ENCODE results near the gene ITIH4. TPM values are rescaled to one million over a fixed set of nuclear protein-coding genes. Genes with fewer than 3 reads are reported as not detected.

ITIH4 gene
- polyA plus RNA-seq, 3 donors, result 0.59 to 47.7 TPM; not detected in 1

DNA sequence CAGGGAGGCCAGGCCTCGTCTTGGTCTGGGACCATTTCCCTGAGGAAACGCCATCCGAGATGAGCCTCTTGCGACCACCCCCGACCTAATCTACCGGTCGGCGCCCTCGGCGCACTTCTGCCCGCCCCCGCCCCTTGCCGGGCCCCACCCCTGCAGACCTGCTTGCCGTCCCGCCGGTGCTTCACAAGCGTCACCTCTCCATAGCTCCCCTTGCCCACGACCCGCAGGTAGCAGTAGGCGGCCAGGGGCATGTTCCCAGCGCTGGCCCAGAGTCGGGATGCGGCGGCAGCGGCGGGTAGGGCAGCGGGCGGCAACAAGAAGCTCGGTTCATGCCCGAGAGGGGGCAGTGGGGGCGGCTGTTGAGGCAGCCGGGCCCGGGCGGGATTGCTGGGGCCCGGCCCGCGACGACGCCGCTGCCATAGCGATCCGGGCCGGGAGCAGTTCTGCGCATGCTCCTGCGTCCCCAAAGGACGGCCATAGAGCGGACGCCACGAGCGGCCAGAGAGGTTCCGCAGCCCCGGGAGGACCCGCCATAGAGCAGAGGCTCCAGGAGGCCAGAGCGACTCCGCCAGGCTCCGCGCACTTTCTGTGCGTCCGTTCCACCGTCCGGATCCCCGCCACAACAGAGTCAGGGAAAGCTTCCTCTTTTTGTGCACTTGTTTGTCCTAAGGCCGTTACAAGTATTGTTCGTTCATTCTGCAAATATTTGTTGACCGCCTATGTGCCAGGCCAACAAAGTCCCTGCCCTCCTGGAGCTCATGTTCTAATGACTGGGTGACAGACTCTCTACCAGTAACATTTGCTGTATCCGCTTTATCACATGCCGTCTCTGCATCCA lies 59.8 kb downstream of the ITIH4 start, which contains the start of gene NEK4:
NEK4 (minus strand) TSS at position 445 of the 838 bp plus-strand sequence; CDS start at position 251, 194 bp downstream.
- peak within 1 kb of the TSS; percentile 60 to 85 (median 67) for H3K4me3 ChIP-seq (replicated peaks in 1 of 3; ENCODE audit: low read depth in 2 of 3, low read length in 3 of 3)
- intact Hi-C loops (cut with micrococcal nuclease), result no loop called here
- peak within 1 kb of the TSS; percentile 73 to 86 for H3K27ac ChIP-seq (ENCODE audit: low read depth in 1 of 2, low read length in 2 of 2)
- peak within 1 kb of the TSS; percentile 91 for H2AFZ ChIP-seq (ENCODE audit: insufficient read depth, low read depth, low read length, poor library complexity, severe bottlenecking)
- peak within 1 kb of the TSS; percentile 85 to 93 for H3K4me3 Mint-ChIP-seq
- peaks cover 32% of the 10 kb centered on the region for H3K79me2 ChIP-seq (ENCODE audit: insufficient read depth, low read length)
- TF ChIP-seq CTCF (IDR thresholded peaks at IDR 0.05), result no peak
- H3K9me3 Mint-ChIP-seq, result peaks cover 0 to 2% (median 0%) of the 10 kb centered on the region in 7 donors
- DNase-seq, result peak; percentile 87 to 92 (median 89)
- H3K4me1 ChIP-seq (ENCODE audit: control insufficient read depth in 1 of 2, insufficient read depth in 2 of 2, low read length in 2 of 2), result peaks cover 33 to 36% of the 10 kb centered on the region in 2 donors
- H3K9me3 ChIP-seq (replicated peaks in 1 of 2; ENCODE audit: control insufficient read depth in 1 of 2, insufficient read depth in 1 of 2, low read length in 2 of 2), result no peaks in the 10 kb centered on the region
- H4K20me1 ChIP-seq (ENCODE audit: insufficient read depth, low read length), result peaks cover 4% of the 10 kb centered on the region
- H3K27ac Mint-ChIP-seq, result peak within 1 kb of the TSS; percentile 93 to 97 (median 94)
- peaks cover 25 to 40% of the 10 kb centered on the region in 2 donors for H3K36me3 Mint-ChIP-seq
- peaks cover 15 to 28% of the 10 kb centered on the region in 2 donors for H3K36me3 ChIP-seq (replicated peaks in 1 of 2; ENCODE audit: control insufficient read depth in 1 of 2, insufficient read depth in 2 of 2, low read length in 2 of 2)
- peaks cover 32% of the 10 kb centered on the region for H3K4me1 Mint-ChIP-seq
- peak within 1 kb of the TSS; percentile 92 for H3K9ac ChIP-seq (ENCODE audit: insufficient read depth, low read length, poor library complexity, severe bottlenecking)
- H3K4me2 ChIP-seq (replicated peaks; ENCODE audit: extremely low read depth, low read length, poor library complexity, severe bottlenecking), result peak within 1 kb of the TSS; percentile 90
- WGBS (ENCODE audit: insufficient coverage), result under 1% methylated on average over 58 of the region's 67 CpGs
- no peaks in the 10 kb centered on the region for H3K27me3 ChIP-seq (ENCODE audit: control insufficient read depth in 2 of 2, insufficient read depth in 2 of 2, low read length in 2 of 2)
- peaks cover 0 to 3% (median 2%) of the 10 kb centered on the region in 3 donors for H3K27me3 Mint-ChIP-seq (ENCODE audit: low read depth in 3 of 3)

GRCh38 chr3:52769786-52770455 lies 60.6 kb downstream of the ITIH4 start:
- 34% methylated on average over 10 of the region's 13 CpGs for WGBS (ENCODE audit: insufficient coverage)
- no peak for TF ChIP-seq CTCF (IDR thresholded peaks at IDR 0.05)

More at GRCh38 chr3:52769786-52770455, 60.6 kb downstream of the ITIH4 start:
- Histone ChIP-seq H3K4me3 (replicated peaks in 1 of 3; ENCODE audit: low read depth in 2 of 3, low read length in 3 of 3) (peak overlapping the region; percentile 60 to 85 (median 67)), H3K4me1 (ENCODE audit: control insufficient read depth in 1 of 2, insufficient read depth in 2 of 2, low read length in 2 of 2) (peaks cover 25 to 28% of the 10 kb centered on the region in 2 donors), H3K4me2 (replicated peaks; ENCODE audit: extremely low read depth, low read length, poor library complexity, severe bottlenecking) (peak overlapping the region; percentile 90), H3K36me3 (replicated peaks in 1 of 2; ENCODE audit: control insufficient read depth in 1 of 2, insufficient read depth in 2 of 2, low read length in 2 of 2) (peaks cover 21 to 36% of the 10 kb centered on the region in 2 donors), H3K27ac (ENCODE audit: low read depth in 1 of 2, low read length in 2 of 2) (peak overlapping the region in 1 of 2 donors; percentile 86), H3K27me3 (ENCODE audit: control insufficient read depth in 2 of 2, insufficient read depth in 2 of 2, low read length in 2 of 2) (no peaks in the 10 kb centered on the region), H3K79me2 (ENCODE audit: insufficient read depth, low read length) (peaks cover 32% of the 10 kb centered on the region), H4K20me1 (ENCODE audit: insufficient read depth, low read length) (peaks cover 4% of the 10 kb centered on the region), H3K9me3 (replicated peaks in 1 of 2; ENCODE audit: control insufficient read depth in 1 of 2, insufficient read depth in 1 of 2, low read length in 2 of 2) (no peaks in the 10 kb centered on the region), H3K9ac (ENCODE audit: insufficient read depth, low read length, poor library complexity, severe bottlenecking) (peak overlapping the region; percentile 92), H2AFZ (ENCODE audit: insufficient read depth, low read depth, low read length, poor library complexity, severe bottlenecking) (peak overlapping the region; percentile 91)
- intact Hi-C loops (cut with micrococcal nuclease), result no loop called here
- Mint-ChIP-seq H3K36me3 (peaks cover 30 to 45% of the 10 kb centered on the region in 2 donors), H3K27me3 (ENCODE audit: low read depth in 3 of 3) (peaks cover 0 to 2% (median 0%) of the 10 kb centered on the region in 3 donors), H3K27ac (peak overlapping the region; percentile 81 to 97 (median 93)), H3K4me1 (peaks cover 24% of the 10 kb centered on the region), H3K9me3 (peaks cover 0 to 2% (median 0%) of the 10 kb centered on the region in 7 donors), H3K4me3 (peak overlapping the region; percentile 85 to 93)
- DNase-seq, result no peak
